G401 (cell line): ENCODE measurements around the gene KCNQ5. TPM values are rescaled to one million over a fixed set of nuclear protein-coding genes. Genes with fewer than 3 reads are reported as not detected.
A peak's percentile ranks its signal among the peaks of the same experiment; 100 is the strongest.
"Not testable (repeated sequence)": the region's sequence is repeated elsewhere in the genome, so short reads cannot be mapped to it uniquely, and the experiment has no call there.

ENCODE experiments used
- DNase-seq: peaks from one replicate; pipeline ENCODE4 v3.0.0-alpha.2; 2015; ENCODE audit warnings: low spot score
- in situ Hi-C: cut with HindIII; loops from 2 replicates; pipeline ENCODE4 v1.10.0; 2016; ENCODE audit warnings: low sequenced_read_pairs, mixed read lengths
- total RNA-seq: library from RNA; depleted of rRNA; stranded (reverse); fragments of >200 nt; shearing (Covaris generic); gene quantifications from 2 replicates; pipeline ENCODE4 v1.2.3, GENCODE V29; 2014; rRNA removed

KCNQ5 gene
- not detected in 2 replicates for total RNA-seq

GRCh38 chr6:72621291-72622093, at the start of gene KCNQ5:
Gene KCNQ5 (plus strand): TSS chr6:72622064.
- DNase-seq: no peak
- in situ Hi-C loops: no loop called here

- DNase-seq: no peak
- in situ Hi-C loops: no loop called here
These were observed 42.0 kb upstream of the KCNQ5 start for GRCh38 chr6:72579865-72580264.

GRCh38 chr6:72580281-72580940, 41.5 kb upstream of the KCNQ5 start:
- in situ Hi-C loops: no loop called here
- DNase-seq: peak; percentile 25

- in situ Hi-C loops, DNase-seq: not testable (repeated sequence)
These were observed 40.9 kb upstream of the KCNQ5 start for GRCh38 chr6:72580950-72581349.

GRCh38 chr6:72588155-72588554, 33.7 kb upstream of the KCNQ5 start:
- in situ Hi-C loops: no loop called here
- DNase-seq: no peak

- in situ Hi-C loops: no loop called here
- no peak for DNase-seq
These were observed 32.8 kb upstream of the KCNQ5 start for GRCh38 chr6:72589096-72589495.

GRCh38 chr6:72595812-72596211, 26.1 kb upstream of the KCNQ5 start:
- in situ Hi-C loops: no loop called here
- DNase-seq: no peak

GRCh38 chr6:72616406-72617015, 5.4 kb upstream of the KCNQ5 start:
- peak; percentile 7 for DNase-seq
- in situ Hi-C loops: no loop called here

- DNase-seq: no peak
- in situ Hi-C loops: no loop called here
These were observed 4.1 kb upstream of the KCNQ5 start for GRCh38 chr6:72617721-72618120.

GRCh38 chr6:72619883-72620696, 1.8 kb upstream of the KCNQ5 start:
- DNase-seq: no peak
- in situ Hi-C loops: no loop called here

GRCh38 chr6:72620871-72621290, 983 bp upstream of the KCNQ5 start:
- in situ Hi-C loops: no loop called here
- DNase-seq: no peak

- in situ Hi-C loops: no loop called here
- no peak for DNase-seq
These were observed 453 bp downstream of the KCNQ5 start for GRCh38 chr6:72622094-72622940.

GRCh38 chr6:72623808-72624207, 1.9 kb downstream of the KCNQ5 start:
- in situ Hi-C loops: no loop called here

GRCh38 chr6:72624557-72625160, 2.8 kb downstream of the KCNQ5 start:
- DNase-seq: no peak
- in situ Hi-C loops: no loop called here

More at GRCh38 chr6:72623808-72624207, 1.9 kb downstream of the KCNQ5 start:
- no peak for DNase-seq

GRCh38 chr6:72626126-72626525, 4.3 kb downstream of the KCNQ5 start:
- no peak for DNase-seq
- in situ Hi-C loops: no loop called here

GRCh38 chr6:72627539-72627938, 5.7 kb downstream of the KCNQ5 start:
- no peak for DNase-seq
- in situ Hi-C loops: no loop called here

GRCh38 chr6:72631480-72631879, 9.6 kb downstream of the KCNQ5 start:
- in situ Hi-C loops: no loop called here
- no peak for DNase-seq

GRCh38 chr6:72635636-72636035, 13.8 kb downstream of the KCNQ5 start:
- in situ Hi-C loops: no loop called here
- no peak for DNase-seq
